K562 (cell line): ENCODE results near the gene BCAP31. TPM values are rescaled to one million over a fixed set of nuclear protein-coding genes. Genes with fewer than 3 reads are reported as not detected.
A peak's percentile ranks its signal among the peaks of the same experiment; 100 is the strongest.

Source experiments
- FOXJ2 ChIP-seq: fragments of 200-800 bp; sonication (Bioruptor generic); IDR thresholded peaks from 2 replicates; pipeline ENCODE4 v1.6.1; 2016; ENCODE audit warnings: missing genetic modification characterization, missing compliant biosample characterization
- PRDM10 ChIP-seq: fragments of 450-650 bp; IDR thresholded peaks from 2 replicates; pipeline ENCODE4 v1.6.1; 2018; ENCODE audit not compliant: partially characterized antibody
- TAF15 ChIP-seq: fragments of 200-400 bp; formaldehyde crosslinking; IDR thresholded peaks from 2 replicates; pipeline ENCODE4 v1.6.1; 2017; ENCODE audit warnings: mild to moderate bottlenecking, low read depth, low read length, moderate library complexity
- YY1 ChIP-seq, 3 experiments: IDR thresholded peaks; 2 replicates each; pipeline ENCODE4 v1.6.1; 2011; ENCODE audit warnings: low read length in 2 of 3, mild to moderate bottlenecking in 2 of 3, moderate library complexity in 2 of 3, borderline replicate concordance in 1 of 3, control low read depth in 1 of 3, low read depth in 1 of 3; ENCODE audit not compliant: insufficient read depth in 3 of 3, insufficient replicate concordance in 2 of 3, control insufficient read depth in 1 of 3, insufficient read length in 1 of 3; ENCODE audit errors: extremely low read depth in 1 of 3
- ZNF75A ChIP-seq: fragments of 450-650 bp; formaldehyde crosslinking; IDR thresholded peaks from 2 replicates; pipeline ENCODE4 v1.4.0; 2020; ENCODE audit warnings: mild to moderate bottlenecking
- polyA plus RNA-seq, 8 experiments: library from polyadenylated mRNA; depleted of rRNA in 4 of 8; stranded (reverse) in 5 of 8; unstranded in 3 of 8; fragments of >200 nt; fragmentation: Nextera tagmentation in 2 of 8; fragmentation: Illumina TruSeq in 1 of 8; extraction: Ambion mirVana in 2 of 8; extraction: Trizol in 1 of 8; gene quantifications; 2 replicates each; pipeline versions ENCODE4 v1.2.1 to v1.2.3, GENCODE V29; 2011 to 2014; ENCODE audit warnings: inconsistent platforms in 1 of 8, missing spikeins in 1 of 8
- total RNA-seq, 7 experiments: library from RNA; depleted of rRNA in 6 of 7; stranded (reverse); fragments of >200 nt in 6 of 7; fragmentation: Illumina TruSeq in 2 of 7; extraction: Trizol in 2 of 7; gene quantifications; 2 replicates each; pipeline versions ENCODE4 v1.2.1 to v1.2.3, GENCODE V29; 2011 to 2021; ENCODE audit warnings: low replicate concordance in 1 of 7
- TF ChIP-seq, protein P1 (sequence below), 2 experiments: fragments of 450-650 bp in 1 of 2; sonication (generic) in 1 of 2; formaldehyde crosslinking in 1 of 2; IDR thresholded peaks; 2 replicates each; pipeline versions ENCODE4 v1.7.1 to v1.9.0; 2016 to 2022; ENCODE audit warnings: inconsistent platforms in 1 of 2, mild to moderate bottlenecking in 1 of 2, missing genetic modification reagents in 1 of 2
- TF ChIP-seq, protein P2 (sequence below): IDR thresholded peaks from 2 replicates; pipeline ENCODE4 v1.6.1; 2011; ENCODE audit not compliant: insufficient read length; ENCODE audit errors: extremely low read depth

BCAP31 gene
- total and polyA plus RNA-seq, 9 of the 15 experiments (the other 6 are each of a cell fraction or from before 2014, with no cell fraction given): 156 to 683 (median 188) TPM

DNA sequence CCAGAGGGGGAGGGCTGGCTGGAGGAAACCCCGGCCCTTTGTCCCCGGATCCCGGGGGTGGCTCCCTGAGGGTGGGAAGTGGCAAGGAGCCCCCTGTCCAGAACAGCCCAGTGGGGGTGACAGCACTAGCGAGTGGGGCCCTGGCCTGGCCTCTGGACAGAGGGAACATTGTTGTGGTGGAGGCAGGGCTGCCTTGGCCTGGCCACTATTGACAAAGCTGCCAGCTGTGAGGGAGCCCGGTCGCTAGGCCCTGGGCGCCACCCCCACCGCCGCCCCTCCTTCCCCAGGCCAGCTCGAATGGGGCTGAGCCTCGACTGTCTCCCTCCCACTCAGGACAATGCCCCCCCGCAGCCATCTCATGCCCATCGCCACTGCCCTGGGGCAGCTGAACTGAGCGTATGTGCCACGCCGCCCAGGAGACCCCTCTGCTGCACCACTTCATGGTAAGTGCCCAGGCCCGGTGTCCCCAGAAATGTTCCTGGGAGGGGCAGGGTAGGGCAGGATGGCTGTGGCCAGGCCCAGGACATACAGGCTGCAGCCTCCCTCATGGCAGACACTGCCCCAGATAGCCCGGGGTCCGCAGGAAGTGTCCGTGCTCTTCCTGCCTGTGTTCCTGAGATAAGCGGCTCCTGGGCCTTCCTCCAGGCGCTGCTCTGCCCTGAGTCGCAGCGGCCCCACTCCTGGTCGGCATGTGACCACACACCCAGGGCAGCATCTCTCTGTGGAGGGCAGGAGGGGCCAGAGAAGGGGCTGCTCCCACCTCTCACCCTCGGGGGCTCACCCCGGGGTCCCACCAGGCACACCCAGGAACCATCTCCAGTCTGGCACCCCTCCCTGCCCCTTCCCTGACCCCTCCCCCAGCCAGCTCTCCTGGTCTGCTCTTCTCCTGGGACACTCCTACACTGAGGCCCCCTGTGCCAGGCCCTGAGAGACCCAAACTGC, 41.2 kb upstream of the BCAP31 start (continued):
- TF ChIP-seq, protein P1, sequence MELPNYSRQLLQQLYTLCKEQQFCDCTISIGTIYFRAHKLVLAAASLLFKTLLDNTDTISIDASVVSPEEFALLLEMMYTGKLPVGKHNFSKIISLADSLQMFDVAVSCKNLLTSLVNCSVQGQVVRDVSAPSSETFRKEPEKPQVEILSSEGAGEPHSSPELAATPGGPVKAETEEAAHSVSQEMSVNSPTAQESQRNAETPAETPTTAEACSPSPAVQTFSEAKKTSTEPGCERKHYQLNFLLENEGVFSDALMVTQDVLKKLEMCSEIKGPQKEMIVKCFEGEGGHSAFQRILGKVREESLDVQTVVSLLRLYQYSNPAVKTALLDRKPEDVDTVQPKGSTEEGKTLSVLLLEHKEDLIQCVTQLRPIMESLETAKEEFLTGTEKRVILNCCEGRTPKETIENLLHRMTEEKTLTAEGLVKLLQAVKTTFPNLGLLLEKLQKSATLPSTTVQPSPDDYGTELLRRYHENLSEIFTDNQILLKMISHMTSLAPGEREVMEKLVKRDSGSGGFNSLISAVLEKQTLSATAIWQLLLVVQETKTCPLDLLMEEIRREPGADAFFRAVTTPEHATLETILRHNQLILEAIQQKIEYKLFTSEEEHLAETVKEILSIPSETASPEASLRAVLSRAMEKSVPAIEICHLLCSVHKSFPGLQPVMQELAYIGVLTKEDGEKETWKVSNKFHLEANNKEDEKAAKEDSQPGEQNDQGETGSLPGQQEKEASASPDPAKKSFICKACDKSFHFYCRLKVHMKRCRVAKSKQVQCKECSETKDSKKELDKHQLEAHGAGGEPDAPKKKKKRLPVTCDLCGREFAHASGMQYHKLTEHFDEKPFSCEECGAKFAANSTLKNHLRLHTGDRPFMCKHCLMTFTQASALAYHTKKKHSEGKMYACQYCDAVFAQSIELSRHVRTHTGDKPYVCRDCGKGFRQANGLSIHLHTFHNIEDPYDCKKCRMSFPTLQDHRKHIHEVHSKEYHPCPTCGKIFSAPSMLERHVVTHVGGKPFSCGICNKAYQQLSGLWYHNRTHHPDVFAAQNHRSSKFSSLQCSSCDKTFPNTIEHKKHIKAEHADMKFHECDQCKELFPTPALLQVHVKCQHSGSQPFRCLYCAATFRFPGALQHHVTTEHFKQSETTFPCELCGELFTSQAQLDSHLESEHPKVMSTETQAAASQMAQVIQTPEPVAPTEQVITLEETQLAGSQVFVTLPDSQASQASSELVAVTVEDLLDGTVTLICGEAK (IDR thresholded peaks at IDR 0.05): peak; percentile 91
- TF ChIP-seq, protein P1 (CRISPR knock-in tag; IDR thresholded peaks at IDR 0.05): no peak
- TF ChIP-seq YY1 (IDR thresholded peaks at IDR 0.05; ENCODE audit: borderline replicate concordance in 1 of 3, control insufficient read depth in 1 of 3, extremely low read depth in 1 of 3, insufficient read depth in 3 of 3, insufficient read length in 1 of 3, insufficient replicate concordance in 2 of 3, low read depth in 1 of 3, low read length in 2 of 3) (peak in 2 of 3 experiments; percentile 66 to 69), ZNF75A (no peak), TAF15 (no peak), PRDM10 (peak; percentile 22), FOXJ2 (tag) (peak; percentile 54; the same call in 1 of the 2 replicates)
- TF ChIP-seq, protein P2, sequence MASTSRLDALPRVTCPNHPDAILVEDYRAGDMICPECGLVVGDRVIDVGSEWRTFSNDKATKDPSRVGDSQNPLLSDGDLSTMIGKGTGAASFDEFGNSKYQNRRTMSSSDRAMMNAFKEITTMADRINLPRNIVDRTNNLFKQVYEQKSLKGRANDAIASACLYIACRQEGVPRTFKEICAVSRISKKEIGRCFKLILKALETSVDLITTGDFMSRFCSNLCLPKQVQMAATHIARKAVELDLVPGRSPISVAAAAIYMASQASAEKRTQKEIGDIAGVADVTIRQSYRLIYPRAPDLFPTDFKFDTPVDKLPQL: no peak
